Measurements from ENCODE around the gene CBX6. TPM values are rescaled to one million over a fixed set of nuclear protein-coding genes. Genes with fewer than 3 reads are reported as not detected.

Gene CBX6
- total RNA-seq, 1 donor from 2014 or later: 54.5 TPM

DNA sequence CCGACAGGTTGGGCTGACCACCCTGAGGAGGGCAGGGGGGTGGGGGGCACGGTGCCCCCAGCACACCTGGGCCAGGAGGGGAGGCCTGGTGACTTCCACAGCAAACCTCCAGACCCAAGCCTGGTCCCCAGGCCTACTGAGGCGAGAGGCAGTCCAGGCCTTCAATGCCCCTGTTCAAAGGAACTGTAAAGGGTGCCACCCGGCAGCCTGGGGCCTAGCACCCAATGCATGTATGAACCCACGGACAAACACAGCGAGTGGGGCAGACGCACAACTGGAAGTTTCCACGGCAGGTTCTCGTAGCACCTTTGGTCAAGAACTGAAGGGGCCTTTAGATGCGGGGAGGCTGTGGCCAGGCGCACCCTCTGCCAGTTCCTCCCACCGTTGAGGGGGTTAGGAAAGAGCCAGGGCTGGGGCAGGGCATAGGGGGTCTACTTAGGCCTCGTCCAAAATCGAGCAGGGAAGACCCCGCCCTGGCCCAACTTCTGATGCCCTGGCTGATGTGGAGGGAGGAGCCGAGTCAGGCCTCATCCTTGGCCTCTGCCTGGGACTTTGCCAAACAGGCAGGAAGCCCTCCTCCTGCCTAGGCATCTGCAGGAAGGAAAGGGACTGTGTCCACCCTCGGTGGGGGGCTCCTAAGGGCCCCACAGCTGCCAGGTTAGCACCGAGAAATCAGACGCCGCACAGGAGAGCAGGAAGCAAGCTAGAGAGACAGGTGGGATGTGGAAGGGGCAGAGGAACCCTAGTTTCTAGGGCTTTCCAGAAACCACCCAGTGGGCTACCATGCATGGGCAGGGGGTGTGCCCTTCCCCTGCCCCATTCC, 6.6 kb downstream of the CBX6 start:
- peaks cover 2% of the 10 kb centered on the region for H3K36me3 ChIP-seq (ENCODE audit: control insufficient read depth, insufficient read depth, low read length)
- TF ChIP-seq, protein P1, sequence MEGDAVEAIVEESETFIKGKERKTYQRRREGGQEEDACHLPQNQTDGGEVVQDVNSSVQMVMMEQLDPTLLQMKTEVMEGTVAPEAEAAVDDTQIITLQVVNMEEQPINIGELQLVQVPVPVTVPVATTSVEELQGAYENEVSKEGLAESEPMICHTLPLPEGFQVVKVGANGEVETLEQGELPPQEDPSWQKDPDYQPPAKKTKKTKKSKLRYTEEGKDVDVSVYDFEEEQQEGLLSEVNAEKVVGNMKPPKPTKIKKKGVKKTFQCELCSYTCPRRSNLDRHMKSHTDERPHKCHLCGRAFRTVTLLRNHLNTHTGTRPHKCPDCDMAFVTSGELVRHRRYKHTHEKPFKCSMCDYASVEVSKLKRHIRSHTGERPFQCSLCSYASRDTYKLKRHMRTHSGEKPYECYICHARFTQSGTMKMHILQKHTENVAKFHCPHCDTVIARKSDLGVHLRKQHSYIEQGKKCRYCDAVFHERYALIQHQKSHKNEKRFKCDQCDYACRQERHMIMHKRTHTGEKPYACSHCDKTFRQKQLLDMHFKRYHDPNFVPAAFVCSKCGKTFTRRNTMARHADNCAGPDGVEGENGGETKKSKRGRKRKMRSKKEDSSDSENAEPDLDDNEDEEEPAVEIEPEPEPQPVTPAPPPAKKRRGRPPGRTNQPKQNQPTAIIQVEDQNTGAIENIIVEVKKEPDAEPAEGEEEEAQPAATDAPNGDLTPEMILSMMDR (IDR thresholded peaks at IDR 0.05; ENCODE audit: insufficient read depth, low read length, poor library complexity, severe bottlenecking): no peak
- H3K27me3 ChIP-seq (ENCODE audit: control insufficient read depth, insufficient read depth, low read length): peaks cover 6% of the 10 kb centered on the region
- no peak for DNase-seq (ENCODE audit: low read depth)
- H3K4me3 ChIP-seq (ENCODE audit: low read depth, low read length): no peak overlapping the region

DNA sequence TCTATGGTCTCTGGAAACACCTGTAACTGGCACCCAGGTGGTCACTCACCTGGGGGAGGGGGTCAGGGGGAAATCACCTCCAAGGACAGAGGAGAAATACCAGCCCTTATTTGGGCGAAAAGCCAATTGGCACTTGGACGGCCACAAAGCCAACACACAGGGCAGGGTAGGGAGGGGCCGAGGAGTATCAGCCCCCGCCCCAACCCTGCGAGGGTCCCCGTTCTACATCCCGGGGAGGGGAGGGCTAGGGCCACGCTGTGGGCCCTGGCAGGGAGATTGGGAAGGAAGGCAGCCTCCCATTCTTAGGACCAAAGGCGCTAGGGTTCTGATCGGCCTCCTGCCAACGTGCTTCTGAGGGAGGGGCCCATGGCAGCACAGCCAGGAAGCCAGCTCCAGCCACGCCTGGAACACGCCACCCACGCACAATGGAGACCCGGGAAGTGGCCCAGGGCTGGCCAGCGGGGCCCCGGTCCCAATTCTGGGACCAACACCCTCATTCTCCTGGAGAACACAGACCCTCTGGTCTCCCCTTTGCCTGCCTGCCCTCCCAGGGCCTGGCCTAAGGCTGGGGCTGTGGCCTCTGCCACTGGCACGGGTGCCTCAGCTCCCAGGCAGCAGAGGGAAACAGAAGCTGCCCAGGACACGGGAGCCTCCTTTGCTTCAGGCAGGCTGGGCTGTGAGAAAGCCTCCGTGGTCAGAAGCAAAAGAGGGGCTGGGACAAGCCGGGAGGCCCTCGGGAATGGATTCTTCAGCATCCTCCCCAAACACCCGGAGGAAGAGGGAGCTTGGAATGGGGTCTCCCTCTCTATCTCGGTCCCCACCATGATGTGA, 7.4 kb downstream of the CBX6 start:
- Histone ChIP-seq H3K4me3 (ENCODE audit: low read depth, low read length) (no peak overlapping the region), H3K27me3 (ENCODE audit: control insufficient read depth, insufficient read depth, low read length) (peaks cover 11% of the 10 kb centered on the region), H3K36me3 (ENCODE audit: control insufficient read depth, insufficient read depth, low read length) (peaks cover under 1% of the 10 kb centered on the region)
- DNase-seq (ENCODE audit: low read depth): no peak
- TF ChIP-seq, protein P1 (IDR thresholded peaks at IDR 0.05; ENCODE audit: insufficient read depth, low read length, poor library complexity, severe bottlenecking): no peak

DNA sequence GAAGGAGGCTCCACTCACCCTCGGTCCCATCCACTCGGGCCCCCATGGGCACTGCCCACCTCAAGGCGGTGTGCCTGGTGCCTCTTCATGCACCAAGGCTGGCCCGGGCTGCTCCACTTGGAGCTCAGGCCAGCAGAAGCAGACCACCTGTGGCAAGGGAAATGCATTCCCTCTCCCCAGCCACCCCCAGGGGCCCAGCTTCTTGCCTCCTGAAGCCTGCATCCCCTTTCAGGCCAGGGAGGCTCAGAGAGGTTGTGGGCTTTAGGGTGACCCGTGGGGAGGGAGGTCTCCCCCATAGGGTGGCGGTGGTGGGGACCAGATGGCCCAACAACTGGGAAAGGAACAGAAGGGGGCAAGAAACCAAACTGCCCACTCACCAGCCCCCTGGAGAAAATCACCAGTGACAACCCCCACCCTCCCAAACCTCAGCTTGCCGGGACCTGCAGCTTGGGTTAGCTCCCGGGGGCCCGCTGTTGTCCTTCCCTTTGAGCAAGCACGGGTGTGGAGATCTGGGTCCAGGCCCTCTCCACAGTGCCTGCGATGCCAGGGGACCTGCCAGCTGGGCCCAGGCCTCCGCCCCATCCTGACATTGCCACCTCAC, 8.4 kb downstream of the CBX6 start:
- Histone ChIP-seq H3K27me3 (ENCODE audit: control insufficient read depth, insufficient read depth, low read length) (peaks cover 11% of the 10 kb centered on the region), H3K36me3 (ENCODE audit: control insufficient read depth, insufficient read depth, low read length) (no peaks in the 10 kb centered on the region), H3K4me3 (ENCODE audit: low read depth, low read length) (no peak overlapping the region)
- TF ChIP-seq, protein P1 (IDR thresholded peaks at IDR 0.05; ENCODE audit: insufficient read depth, low read length, poor library complexity, severe bottlenecking): no peak
- no peak for DNase-seq (ENCODE audit: low read depth)

DNA sequence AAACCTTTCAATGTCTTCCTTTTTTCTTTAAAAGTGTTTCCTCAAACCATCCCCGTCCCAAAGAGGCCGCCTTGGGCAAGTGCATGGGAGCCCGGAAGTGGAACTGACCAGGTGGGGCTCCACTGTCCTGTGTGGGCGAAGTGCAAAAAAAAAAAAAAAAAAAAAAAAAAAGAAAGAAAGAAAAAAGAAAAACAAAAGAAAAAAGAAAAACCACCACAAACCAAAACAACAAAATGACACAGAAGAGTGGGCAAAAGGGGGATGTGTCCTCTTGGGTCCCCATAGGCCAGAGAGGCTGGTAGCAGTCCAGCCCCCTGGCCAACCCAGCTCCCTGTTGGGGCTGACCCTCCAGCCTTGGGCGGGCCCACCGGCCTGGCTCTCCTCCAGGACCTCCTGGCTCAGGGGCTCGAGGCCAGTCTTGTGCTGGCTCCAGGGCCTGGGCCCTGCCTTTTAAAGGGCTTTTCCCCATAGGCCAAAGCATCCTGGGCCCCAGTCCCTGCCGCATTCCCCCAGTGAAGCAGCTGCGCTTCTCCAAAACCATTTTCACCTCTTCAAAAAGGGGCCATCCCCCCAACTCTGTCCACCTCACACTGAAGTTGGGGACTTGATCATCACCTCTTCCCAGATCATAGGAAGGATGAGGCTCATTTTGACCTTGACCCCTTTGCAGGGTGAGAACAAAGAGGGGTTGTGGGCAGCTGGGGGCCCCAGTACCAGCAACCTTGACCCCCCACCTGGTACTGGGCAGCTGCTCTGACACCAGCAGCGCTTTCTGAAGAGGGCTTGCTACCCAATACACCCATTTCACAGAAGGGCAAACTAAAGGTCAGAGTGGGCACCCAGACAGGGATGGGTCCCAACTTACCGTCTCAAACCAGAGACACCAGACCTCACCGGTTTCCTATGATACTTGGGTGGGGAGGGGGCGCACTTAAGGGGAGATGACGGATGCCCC, 9.4 kb downstream of the CBX6 start:
- TF ChIP-seq, protein P1 (IDR thresholded peaks at IDR 0.05; ENCODE audit: insufficient read depth, low read length, poor library complexity, severe bottlenecking): no peak
- H3K27me3 ChIP-seq (ENCODE audit: control insufficient read depth, insufficient read depth, low read length): peaks cover 16% of the 10 kb centered on the region
- no peaks in the 10 kb centered on the region for H3K36me3 ChIP-seq (ENCODE audit: control insufficient read depth, insufficient read depth, low read length)
- H3K4me3 ChIP-seq (ENCODE audit: low read depth, low read length): no peak overlapping the region
- DNase-seq (ENCODE audit: low read depth): no peak

DNA sequence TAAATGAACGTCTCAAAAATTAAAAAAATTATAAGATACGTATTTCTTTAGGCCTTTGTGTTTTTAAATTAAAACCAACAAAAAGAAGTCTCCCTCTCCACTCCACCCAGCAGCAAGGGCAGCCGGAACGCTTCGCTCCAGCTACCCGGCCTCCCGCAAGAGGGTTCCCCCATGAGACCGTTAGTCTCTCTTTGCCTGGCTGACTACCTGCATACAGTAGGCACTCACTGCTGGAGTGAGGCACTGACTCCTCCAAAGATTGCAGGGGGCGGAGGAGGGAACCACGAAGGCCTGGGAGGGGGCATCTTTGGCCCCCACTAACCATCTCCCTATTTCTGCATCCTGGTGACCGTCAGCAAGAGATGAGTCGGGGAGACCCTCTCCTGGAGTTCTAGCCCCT, 10.1 kb downstream of the CBX6 start:
- no peaks in the 10 kb centered on the region for H3K36me3 ChIP-seq (ENCODE audit: control insufficient read depth, insufficient read depth, low read length)
- peaks cover 16% of the 10 kb centered on the region for H3K27me3 ChIP-seq (ENCODE audit: control insufficient read depth, insufficient read depth, low read length)
- no peak overlapping the region for H3K4me3 ChIP-seq (ENCODE audit: low read depth, low read length)
- no peak for DNase-seq (ENCODE audit: low read depth)
- TF ChIP-seq, protein P1 (IDR thresholded peaks at IDR 0.05; ENCODE audit: insufficient read depth, low read length, poor library complexity, severe bottlenecking): no peak

Data from kidney epithelial cell (primary cell).